Epithelial cell of proximal tubule (primary cell): Measurements from ENCODE around the gene RAPGEF1. TPM values are rescaled to one million over a fixed set of nuclear protein-coding genes. Genes with fewer than 3 reads are reported as not detected.

Experiments
- DNase-seq: peaks from one replicate; pipeline ENCODE4 v3.0.0-alpha.2; 2011; ENCODE audit warnings: low read depth
- H3K4me3 ChIP-seq: 2 replicates; pipeline ENCODE4 v1.5.1; 2011; ENCODE audit warnings: low read depth, mild to moderate bottlenecking, low read length
- CTCF ChIP-seq: conservative IDR thresholded peaks from 2 replicates; pipeline ENCODE4 v1.5.1; 2012; ENCODE audit warnings: low read depth, mild to moderate bottlenecking, low read length
- total RNA-seq: library from RNA; depleted of rRNA; stranded (reverse); fragments of >200 nt; gene quantifications from 2 replicates; pipeline ENCODE4 v1.2.3, GENCODE V29; 2015

Gene RAPGEF1
- total RNA-seq, 1 donor from 2014 or later, result 34.8 TPM

GRCh38 chr9:131748411-131748955 lies 8.6 kb upstream of the RAPGEF1 start:
- TF ChIP-seq CTCF, result no peak
- no peak for DNase-seq
- no peak overlapping the region for H3K4me3 ChIP-seq

GRCh38 chr9:131747352-131747751 lies 7.5 kb upstream of the RAPGEF1 start:
- peak; percentile 70 for TF ChIP-seq CTCF
- H3K4me3 ChIP-seq, result no peak overlapping the region
- no peak for DNase-seq

- DNase-seq, result no peak
- no peak for TF ChIP-seq CTCF
- no peak overlapping the region for H3K4me3 ChIP-seq
Observed at GRCh38 chr9:131745610-131746009, 5.7 kb upstream of the RAPGEF1 start.

GRCh38 chr9:131744720-131745201 lies 4.9 kb upstream of the RAPGEF1 start:
- DNase-seq, result no peak
- no peak for TF ChIP-seq CTCF

GRCh38 chr9:131744171-131744719 lies 4.4 kb upstream of the RAPGEF1 start:
- no peak for TF ChIP-seq CTCF
- no peak overlapping the region for H3K4me3 ChIP-seq
- no peak for DNase-seq

More at GRCh38 chr9:131744720-131745201, 4.9 kb upstream of the RAPGEF1 start:
- no peak overlapping the region for H3K4me3 ChIP-seq

- TF ChIP-seq CTCF, result no peak
- no peak for DNase-seq
Observed at GRCh38 chr9:131743501-131743900, 3.6 kb upstream of the RAPGEF1 start.

GRCh38 chr9:131743096-131743495 lies 3.2 kb upstream of the RAPGEF1 start:
- no peak for TF ChIP-seq CTCF
- no peak for DNase-seq
- no peak overlapping the region for H3K4me3 ChIP-seq

More at GRCh38 chr9:131743501-131743900, 3.6 kb upstream of the RAPGEF1 start:
- no peak overlapping the region for H3K4me3 ChIP-seq
